GM12875 (cell line): ENCODE results near the gene TMEM272.
A peak's percentile ranks its signal among the peaks of the same experiment; 100 is the strongest.

Experiments
- H3K4me3 ChIP-seq: one replicate; pipeline ENCODE4 v1.5.1; 2011; ENCODE audit warnings: low read depth, low read length, control low read depth
- TF ChIP-seq, protein P1 (sequence below): IDR thresholded peaks from 2 replicates; pipeline ENCODE4 v1.5.1; 2011; ENCODE audit warnings: low read depth, mild to moderate bottlenecking, control low read depth, inconsistent platforms, low read length, moderate library complexity, borderline replicate concordance; ENCODE audit not compliant: insufficient read depth

The TMEM272 gene

DNA sequence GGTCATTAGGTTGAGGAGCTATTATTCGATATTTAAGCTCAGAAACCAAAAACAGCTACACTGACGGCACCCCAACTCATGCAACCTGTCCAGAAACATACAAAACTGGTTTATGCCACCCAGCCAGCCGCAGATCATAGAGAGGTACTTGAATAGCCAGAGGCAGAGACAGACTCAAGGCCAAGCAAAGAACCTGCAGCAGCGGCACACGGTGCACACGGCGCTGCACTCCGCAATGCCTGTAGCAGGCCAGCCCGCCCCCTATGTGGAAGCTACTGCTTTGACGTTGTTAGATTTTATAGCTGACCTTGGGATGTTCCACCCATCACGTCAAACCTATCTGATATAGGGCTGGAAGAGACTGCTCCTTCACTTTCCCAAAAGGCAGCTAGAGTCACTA, 29.1 kb downstream of the TMEM272 start:
- TF ChIP-seq, protein P1, sequence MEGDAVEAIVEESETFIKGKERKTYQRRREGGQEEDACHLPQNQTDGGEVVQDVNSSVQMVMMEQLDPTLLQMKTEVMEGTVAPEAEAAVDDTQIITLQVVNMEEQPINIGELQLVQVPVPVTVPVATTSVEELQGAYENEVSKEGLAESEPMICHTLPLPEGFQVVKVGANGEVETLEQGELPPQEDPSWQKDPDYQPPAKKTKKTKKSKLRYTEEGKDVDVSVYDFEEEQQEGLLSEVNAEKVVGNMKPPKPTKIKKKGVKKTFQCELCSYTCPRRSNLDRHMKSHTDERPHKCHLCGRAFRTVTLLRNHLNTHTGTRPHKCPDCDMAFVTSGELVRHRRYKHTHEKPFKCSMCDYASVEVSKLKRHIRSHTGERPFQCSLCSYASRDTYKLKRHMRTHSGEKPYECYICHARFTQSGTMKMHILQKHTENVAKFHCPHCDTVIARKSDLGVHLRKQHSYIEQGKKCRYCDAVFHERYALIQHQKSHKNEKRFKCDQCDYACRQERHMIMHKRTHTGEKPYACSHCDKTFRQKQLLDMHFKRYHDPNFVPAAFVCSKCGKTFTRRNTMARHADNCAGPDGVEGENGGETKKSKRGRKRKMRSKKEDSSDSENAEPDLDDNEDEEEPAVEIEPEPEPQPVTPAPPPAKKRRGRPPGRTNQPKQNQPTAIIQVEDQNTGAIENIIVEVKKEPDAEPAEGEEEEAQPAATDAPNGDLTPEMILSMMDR, result no peak
- no peak overlapping the region for H3K4me3 ChIP-seq

DNA sequence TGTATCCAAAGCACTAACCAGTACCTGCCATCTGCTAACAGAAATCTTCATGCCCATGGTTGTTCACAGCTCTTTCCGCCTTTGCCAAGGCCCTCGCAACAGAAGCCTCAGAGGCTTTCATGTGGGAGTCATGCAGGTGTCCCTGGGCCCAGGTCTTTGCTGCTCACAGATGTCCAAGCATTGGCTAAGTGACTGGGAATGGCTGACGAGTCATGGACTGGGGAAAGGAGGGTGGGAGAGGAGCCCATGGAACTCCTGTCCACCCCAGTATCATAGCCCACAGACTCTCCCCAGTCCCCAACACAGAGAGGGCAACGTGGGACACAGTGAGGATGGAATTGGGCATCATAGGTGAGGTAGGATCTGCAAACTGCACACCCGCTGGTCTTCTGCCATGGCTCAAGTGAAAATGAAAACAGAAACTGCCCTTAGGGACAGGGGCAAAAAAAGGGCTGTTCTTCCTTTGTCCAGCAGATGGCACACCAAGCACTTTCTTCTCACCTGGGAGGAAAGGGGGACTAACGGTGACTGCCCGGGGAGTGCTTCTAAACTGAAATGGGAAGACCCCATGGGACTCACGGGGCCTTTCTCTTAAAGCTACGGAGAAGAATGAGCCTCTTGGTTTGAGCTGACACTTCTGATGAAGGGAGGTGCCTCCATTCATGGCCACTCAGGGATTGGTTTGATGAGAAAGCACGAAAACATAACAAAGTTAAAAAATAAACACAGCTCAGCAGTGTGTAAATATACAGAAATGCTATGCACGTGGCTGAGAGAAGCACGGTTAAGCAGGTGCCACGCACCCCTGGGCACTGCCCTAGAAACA, 29.9 kb downstream of the TMEM272 start:
- TF ChIP-seq, protein P1, result peak; percentile 82
- H3K4me3 ChIP-seq, result no peak overlapping the region

DNA sequence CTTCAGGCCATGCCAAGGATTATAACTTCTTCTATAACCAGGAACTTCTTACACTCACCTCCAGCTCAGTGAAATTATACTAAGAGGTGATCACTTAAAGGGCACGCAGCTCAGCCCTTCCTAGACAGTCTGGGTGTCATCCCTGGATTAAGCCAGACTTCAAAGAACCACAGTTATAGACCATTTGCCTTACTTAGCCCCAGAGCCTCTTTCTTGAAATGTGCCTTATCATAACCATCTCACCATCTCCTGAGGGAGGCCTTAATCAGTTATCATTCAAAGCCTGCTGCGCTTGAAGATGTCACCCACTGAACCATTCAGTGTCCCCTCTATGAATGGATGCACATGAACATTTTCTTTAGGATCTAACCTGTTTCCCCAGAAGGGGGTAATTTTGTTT, 30.9 kb downstream of the TMEM272 start:
- TF ChIP-seq, protein P1, result no peak
- H3K4me3 ChIP-seq, result no peak overlapping the region

DNA sequence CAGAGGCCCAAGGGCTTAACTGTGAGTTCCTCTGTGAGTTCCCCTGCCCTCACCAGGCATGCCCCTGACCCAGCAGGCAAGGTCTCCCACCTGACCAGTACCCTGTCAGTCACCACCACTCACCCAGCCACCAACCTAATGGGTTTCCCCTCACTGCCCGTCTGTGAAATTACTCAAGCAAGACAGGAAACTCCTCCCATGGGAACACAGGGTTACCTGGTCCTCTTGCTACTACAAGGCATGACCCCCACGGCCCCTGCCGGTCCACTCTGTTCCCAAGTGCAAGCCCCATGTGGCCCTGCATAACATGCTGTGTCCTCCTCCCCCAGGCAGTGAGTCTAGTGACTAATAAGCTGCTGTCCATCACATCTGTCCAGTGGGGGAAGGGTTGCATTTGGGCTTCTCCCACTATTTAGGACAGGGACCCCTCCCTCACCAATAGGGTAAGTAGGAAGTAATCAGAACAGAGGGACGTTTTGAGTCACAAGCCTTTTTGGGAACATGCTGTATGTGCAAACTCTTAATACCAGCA, 33.0 kb downstream of the TMEM272 start:
- no peak overlapping the region for H3K4me3 ChIP-seq
- TF ChIP-seq, protein P1, result no peak

DNA sequence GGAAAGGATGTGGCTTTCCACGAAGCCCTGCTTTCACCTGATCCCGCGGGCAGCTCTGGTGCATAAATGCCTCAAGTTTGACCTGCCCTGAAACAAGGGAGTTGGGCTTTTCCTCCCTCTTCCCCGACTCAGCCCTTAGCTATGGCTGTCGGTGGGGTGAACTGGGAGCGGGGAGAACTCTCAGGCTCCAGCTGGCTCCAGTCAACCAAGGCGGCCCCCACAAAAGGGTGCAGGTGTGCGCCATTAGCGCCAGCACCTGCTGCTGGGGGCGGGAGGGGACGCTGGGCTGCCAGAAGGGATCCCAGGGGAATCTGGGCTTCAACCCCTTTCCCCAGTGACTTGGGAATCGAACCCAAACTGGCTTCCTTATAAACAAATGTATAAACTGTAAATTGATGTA, 33.9 kb downstream of the TMEM272 start:
- TF ChIP-seq, protein P1, result no peak
- H3K4me3 ChIP-seq, result no peak overlapping the region

DNA sequence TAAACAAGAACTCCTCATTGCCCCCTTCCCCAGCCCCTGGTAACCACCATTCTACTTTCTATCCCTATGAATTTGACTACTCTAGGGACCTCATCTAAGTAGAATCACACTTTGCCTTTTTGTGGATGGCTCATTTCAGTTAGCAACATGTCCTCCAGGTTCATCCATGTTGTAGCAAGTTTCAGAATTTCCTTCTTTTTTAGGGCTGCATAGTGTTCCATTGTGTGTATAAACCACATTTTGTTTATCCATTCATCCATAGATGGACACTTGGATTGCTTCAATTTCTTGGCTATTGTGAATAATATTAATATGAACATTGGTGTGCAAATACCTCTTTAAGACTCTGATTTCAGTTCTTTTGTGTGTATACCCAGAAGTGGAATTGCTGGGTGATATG, 36.2 kb downstream of the TMEM272 start:
- TF ChIP-seq, protein P1, result no peak
- H3K4me3 ChIP-seq, result no peak overlapping the region

DNA sequence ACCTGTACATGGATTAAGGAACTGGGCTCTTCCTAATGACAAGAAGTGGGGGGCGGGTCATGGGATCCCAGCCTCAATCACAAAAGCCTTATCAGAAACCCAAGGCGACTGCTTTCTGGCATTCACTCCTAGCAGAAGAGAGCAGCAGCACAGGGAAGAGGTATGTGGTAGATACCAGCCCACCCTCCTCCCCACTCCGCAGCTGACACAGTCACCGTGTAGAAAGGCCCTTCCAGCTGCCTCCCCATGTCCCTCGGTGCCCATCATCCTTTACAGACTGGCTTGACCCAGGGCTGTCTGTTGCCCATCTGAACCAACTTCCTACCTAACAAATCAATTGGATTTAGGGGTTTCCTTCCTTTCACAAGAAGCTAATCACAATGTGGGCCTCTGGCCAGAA, 37.9 kb downstream of the TMEM272 start:
- no peak overlapping the region for H3K4me3 ChIP-seq
- TF ChIP-seq, protein P1, result no peak
